ENCODE results near the gene NEDD9.

Gene NEDD9

GRCh38 chr6:11194356-11195218 is 37.9 kb downstream of the NEDD9 start:
- no peak overlapping the region for H3K4me3 ChIP-seq (ENCODE audit: low read length)
- peaks cover 6% of the 10 kb centered on the region for H3K9me3 ChIP-seq (ENCODE audit: low read length)
- peaks cover 41% of the 10 kb centered on the region for H3K4me1 ChIP-seq (ENCODE audit: insufficient read depth, low read length)
- no peaks in the 10 kb centered on the region for H3K27me3 ChIP-seq (ENCODE audit: insufficient read depth, low read length)
- H3K36me3 ChIP-seq (ENCODE audit: insufficient read depth, low read length), result peaks cover 24% of the 10 kb centered on the region
- H2AFZ ChIP-seq (ENCODE audit: low read depth, low read length), result no peak overlapping the region

GRCh38 chr6:11193434-11193833 is 39.0 kb downstream of the NEDD9 start:
- H3K4me1 ChIP-seq (ENCODE audit: insufficient read depth, low read length), result peaks cover 38% of the 10 kb centered on the region
- H3K36me3 ChIP-seq (ENCODE audit: insufficient read depth, low read length), result peaks cover 33% of the 10 kb centered on the region
- H3K4me3 ChIP-seq (ENCODE audit: low read length), result no peak overlapping the region

GRCh38 chr6:11192167-11192566 is 40.3 kb downstream of the NEDD9 start:
- Histone ChIP-seq H2AFZ (ENCODE audit: low read depth, low read length) (no peak overlapping the region), H3K4me1 (ENCODE audit: insufficient read depth, low read length) (peaks cover 26% of the 10 kb centered on the region), H3K4me3 (ENCODE audit: low read length) (no peak overlapping the region), H3K27me3 (ENCODE audit: insufficient read depth, low read length) (no peaks in the 10 kb centered on the region), H3K9me3 (ENCODE audit: low read length) (peaks cover 6% of the 10 kb centered on the region), H3K36me3 (ENCODE audit: insufficient read depth, low read length) (peaks cover 45% of the 10 kb centered on the region)

More at GRCh38 chr6:11193434-11193833, 39.0 kb downstream of the NEDD9 start:
- peaks cover 6% of the 10 kb centered on the region for H3K9me3 ChIP-seq (ENCODE audit: low read length)
- no peaks in the 10 kb centered on the region for H3K27me3 ChIP-seq (ENCODE audit: insufficient read depth, low read length)
- H2AFZ ChIP-seq (ENCODE audit: low read depth, low read length), result no peak overlapping the region

- H3K36me3 ChIP-seq (ENCODE audit: insufficient read depth, low read length), result peaks cover 57% of the 10 kb centered on the region
- peaks cover 6% of the 10 kb centered on the region for H3K9me3 ChIP-seq (ENCODE audit: low read length)
- no peaks in the 10 kb centered on the region for H3K27me3 ChIP-seq (ENCODE audit: insufficient read depth, low read length)
- no peak overlapping the region for H3K4me3 ChIP-seq (ENCODE audit: low read length)
- peaks cover 13% of the 10 kb centered on the region for H3K4me1 ChIP-seq (ENCODE audit: insufficient read depth, low read length)
- no peak overlapping the region for H2AFZ ChIP-seq (ENCODE audit: low read depth, low read length)
These were observed 41.7 kb downstream of the NEDD9 start for GRCh38 chr6:11190625-11191245.

GRCh38 chr6:11189865-11190624 is 42.4 kb downstream of the NEDD9 start:
- Histone ChIP-seq H3K9me3 (ENCODE audit: low read length) (peaks cover 6% of the 10 kb centered on the region), H3K36me3 (ENCODE audit: insufficient read depth, low read length) (peaks cover 64% of the 10 kb centered on the region), H3K4me3 (ENCODE audit: low read length) (no peak overlapping the region), H3K27me3 (ENCODE audit: insufficient read depth, low read length) (no peaks in the 10 kb centered on the region), H2AFZ (ENCODE audit: low read depth, low read length) (no peak overlapping the region), H3K4me1 (ENCODE audit: insufficient read depth, low read length) (peaks cover 9% of the 10 kb centered on the region)

GRCh38 chr6:11188161-11188915 is 44.1 kb downstream of the NEDD9 start:
- H3K4me1 ChIP-seq (ENCODE audit: insufficient read depth, low read length), result no peaks in the 10 kb centered on the region
- peaks cover 3% of the 10 kb centered on the region for H3K9me3 ChIP-seq (ENCODE audit: low read length)
- H3K27me3 ChIP-seq (ENCODE audit: insufficient read depth, low read length), result no peaks in the 10 kb centered on the region
- H3K36me3 ChIP-seq (ENCODE audit: insufficient read depth, low read length), result peaks cover 67% of the 10 kb centered on the region
- no peak overlapping the region for H2AFZ ChIP-seq (ENCODE audit: low read depth, low read length)
- H3K4me3 ChIP-seq (ENCODE audit: low read length), result no peak overlapping the region

- Histone ChIP-seq H3K4me1 (ENCODE audit: insufficient read depth, low read length) (no peaks in the 10 kb centered on the region), H3K27me3 (ENCODE audit: insufficient read depth, low read length) (no peaks in the 10 kb centered on the region), H3K36me3 (ENCODE audit: insufficient read depth, low read length) (peaks cover 66% of the 10 kb centered on the region)
These were observed 45.2 kb downstream of the NEDD9 start for GRCh38 chr6:11187301-11187700.

GRCh38 chr6:11185204-11185842 is 47.1 kb downstream of the NEDD9 start:
- Histone ChIP-seq H2AFZ (ENCODE audit: low read depth, low read length) (no peak overlapping the region), H3K4me3 (ENCODE audit: low read length) (no peak overlapping the region), H3K4me1 (ENCODE audit: insufficient read depth, low read length) (no peaks in the 10 kb centered on the region), H3K9me3 (ENCODE audit: low read length) (peaks cover 4% of the 10 kb centered on the region), H3K27me3 (ENCODE audit: insufficient read depth, low read length) (no peaks in the 10 kb centered on the region), H3K36me3 (ENCODE audit: insufficient read depth, low read length) (peaks cover 53% of the 10 kb centered on the region)

More at GRCh38 chr6:11187301-11187700, 45.2 kb downstream of the NEDD9 start:
- H3K9me3 ChIP-seq (ENCODE audit: low read length), result peaks cover 3% of the 10 kb centered on the region
- H2AFZ ChIP-seq (ENCODE audit: low read depth, low read length), result no peak overlapping the region
- H3K4me3 ChIP-seq (ENCODE audit: low read length), result no peak overlapping the region

GRCh38 chr6:11183761-11184362 is 48.6 kb downstream of the NEDD9 start:
- H3K36me3 ChIP-seq (ENCODE audit: insufficient read depth, low read length), result peaks cover 39% of the 10 kb centered on the region
- no peak overlapping the region for H2AFZ ChIP-seq (ENCODE audit: low read depth, low read length)
- no peaks in the 10 kb centered on the region for H3K27me3 ChIP-seq (ENCODE audit: insufficient read depth, low read length)
- no peak overlapping the region for H3K4me3 ChIP-seq (ENCODE audit: low read length)
- peaks cover 3% of the 10 kb centered on the region for H3K9me3 ChIP-seq (ENCODE audit: low read length)
- H3K4me1 ChIP-seq (ENCODE audit: insufficient read depth, low read length), result peaks cover 2% of the 10 kb centered on the region

- no peak overlapping the region for H3K4me3 ChIP-seq (ENCODE audit: low read length)
- no peak overlapping the region for H2AFZ ChIP-seq (ENCODE audit: low read depth, low read length)
- H3K27me3 ChIP-seq (ENCODE audit: insufficient read depth, low read length), result no peaks in the 10 kb centered on the region
- peaks cover 3% of the 10 kb centered on the region for H3K9me3 ChIP-seq (ENCODE audit: low read length)
- peaks cover 2% of the 10 kb centered on the region for H3K4me1 ChIP-seq (ENCODE audit: insufficient read depth, low read length)
- H3K36me3 ChIP-seq (ENCODE audit: insufficient read depth, low read length), result peaks cover 19% of the 10 kb centered on the region
These were observed 50.9 kb downstream of the NEDD9 start for GRCh38 chr6:11181478-11182136.

- no peak overlapping the region for H3K4me3 ChIP-seq (ENCODE audit: low read length)
- peaks cover 4% of the 10 kb centered on the region for H3K36me3 ChIP-seq (ENCODE audit: insufficient read depth, low read length)
- peaks cover 3% of the 10 kb centered on the region for H3K9me3 ChIP-seq (ENCODE audit: low read length)
- no peak overlapping the region for H2AFZ ChIP-seq (ENCODE audit: low read depth, low read length)
- H3K27me3 ChIP-seq (ENCODE audit: insufficient read depth, low read length), result no peaks in the 10 kb centered on the region
- peaks cover 2% of the 10 kb centered on the region for H3K4me1 ChIP-seq (ENCODE audit: insufficient read depth, low read length)
These were observed 52.9 kb downstream of the NEDD9 start for GRCh38 chr6:11179419-11180202.
